SK-N-MC (cell line): ENCODE results near the gene IPO9.

Experiments used
- DNase-seq: peaks from one replicate; pipeline ENCODE4 v3.0.0-alpha.2; 2011; ENCODE audit warnings: low read depth, low spot score
- H3K27ac ChIP-seq: fragments of 200-600 bp; sonication (generic); 2 replicates; pipeline ENCODE4 v1.5.1; 2016; ENCODE audit warnings: mixed run types
- H3K36me3 ChIP-seq: fragments of 200-600 bp; sonication (generic); 2 replicates; pipeline ENCODE4 v1.6.1; 2017; ENCODE audit warnings: antibody characterized with exemption, low read length, mixed read lengths; ENCODE audit not compliant: insufficient read depth
- H3K4me3 ChIP-seq: fragments of 200-600 bp; sonication (generic); 2 replicates; pipeline ENCODE4 v1.5.1; 2016
- H3K9ac ChIP-seq: fragments of 200-600 bp; sonication (generic); 2 replicates; pipeline ENCODE4 v1.8.0; 2017; ENCODE audit warnings: mixed run types, mixed read lengths; ENCODE audit not compliant: insufficient read length
- H3K9me3 ChIP-seq: fragments of 200-600 bp; sonication (generic); 2 replicates; pipeline ENCODE4 v1.6.1; 2017; ENCODE audit warnings: low read depth, mild to moderate bottlenecking, antibody characterized with exemption, low read length, moderate library complexity, mixed read lengths
- EZH2 ChIP-seq: fragments of 200-600 bp; sonication (generic); IDR thresholded peaks from one replicate; pipeline ENCODE4 v1.6.1; 2017; ENCODE audit warnings: antibody characterized with exemption
- FOXP2 ChIP-seq: optimal IDR thresholded peaks from 2 replicates; pipeline ENCODE3; 2011; ENCODE audit warnings: mild to moderate bottlenecking, moderate library complexity; ENCODE audit not compliant: insufficient read depth; ENCODE audit errors: extremely low read length, control extremely low read depth
- POLR2AphosphoS5 ChIP-seq: IDR thresholded peaks from 2 replicates; pipeline ENCODE4 v1.6.1; 2012; ENCODE audit warnings: mild to moderate bottlenecking, low read depth, low read length, borderline replicate concordance

IPO9 gene

GRCh38 chr1:201928266-201928665 lies 99.3 kb downstream of the IPO9 start:
- TF ChIP-seq EZH2 (no peak), POLR2AphosphoS5 (no peak), FOXP2 (no peak)
- Histone ChIP-seq H3K36me3 (no peaks in the 10 kb centered on the region), H3K4me3 (no peak overlapping the region), H3K27ac (no peak overlapping the region), H3K9me3 (no peaks in the 10 kb centered on the region), H3K9ac (no peak overlapping the region)
- no peak for DNase-seq

GRCh38 chr1:201930137-201930536 lies 101.2 kb downstream of the IPO9 start:
- no peak for DNase-seq
- no peak overlapping the region for H3K27ac ChIP-seq
- no peak for TF ChIP-seq EZH2
- TF ChIP-seq FOXP2 = no peak
- TF ChIP-seq POLR2AphosphoS5 = no peak
- H3K9ac ChIP-seq = no peak overlapping the region
- H3K36me3 ChIP-seq = no peaks in the 10 kb centered on the region
- no peaks in the 10 kb centered on the region for H3K9me3 ChIP-seq
- no peak overlapping the region for H3K4me3 ChIP-seq

- H3K9me3 ChIP-seq = no peaks in the 10 kb centered on the region
- TF ChIP-seq EZH2 = no peak
- TF ChIP-seq POLR2AphosphoS5 = no peak
- TF ChIP-seq FOXP2 = no peak
- no peak overlapping the region for H3K4me3 ChIP-seq
- DNase-seq = no peak
- H3K27ac ChIP-seq = no peak overlapping the region
- H3K9ac ChIP-seq = no peak overlapping the region
- H3K36me3 ChIP-seq = no peaks in the 10 kb centered on the region
These were observed 101.8 kb downstream of the IPO9 start for GRCh38 chr1:201930803-201931202.
